ENCODE measurements around the gene RDH13.

DNA sequence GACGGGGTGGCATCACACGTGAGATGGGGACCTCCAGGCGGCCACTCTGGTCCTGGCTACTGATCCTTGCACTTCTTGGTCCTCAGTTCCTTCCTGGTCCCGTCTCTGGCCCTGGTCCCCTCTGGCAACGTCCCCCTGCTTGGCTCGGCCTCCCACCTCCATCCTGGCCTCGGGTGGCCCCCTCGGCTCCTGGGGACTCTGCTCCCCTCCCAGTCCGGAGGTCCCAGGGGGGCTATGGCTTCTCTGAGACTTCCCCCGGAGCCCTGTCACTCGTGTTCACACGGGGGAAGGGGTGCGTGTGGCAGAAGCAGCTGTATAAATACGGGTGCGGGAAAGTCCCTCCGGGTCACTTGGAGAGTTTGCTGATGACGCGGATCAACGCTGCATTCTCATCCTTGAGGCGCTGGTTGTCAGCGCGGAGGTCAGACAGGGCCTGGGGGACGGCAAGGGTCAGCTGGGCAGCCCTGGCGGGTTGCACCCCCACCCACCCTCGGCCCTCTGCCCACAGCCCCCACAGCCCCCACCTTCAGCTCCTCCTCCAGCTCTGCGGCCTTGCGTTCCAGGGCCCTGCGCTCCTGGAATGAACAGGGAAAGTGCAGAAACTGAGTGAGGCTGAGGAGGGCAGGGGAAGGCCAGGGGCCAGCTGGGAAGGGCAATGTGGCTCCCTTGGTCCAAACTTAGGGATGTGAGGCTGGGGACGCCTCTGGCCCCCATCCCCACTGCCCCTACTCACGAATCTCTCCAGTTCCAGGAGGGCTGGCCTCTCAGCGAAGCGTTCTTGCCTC, 28.4 kb upstream of the RDH13 start:
- TF ChIP-seq, protein P1, sequence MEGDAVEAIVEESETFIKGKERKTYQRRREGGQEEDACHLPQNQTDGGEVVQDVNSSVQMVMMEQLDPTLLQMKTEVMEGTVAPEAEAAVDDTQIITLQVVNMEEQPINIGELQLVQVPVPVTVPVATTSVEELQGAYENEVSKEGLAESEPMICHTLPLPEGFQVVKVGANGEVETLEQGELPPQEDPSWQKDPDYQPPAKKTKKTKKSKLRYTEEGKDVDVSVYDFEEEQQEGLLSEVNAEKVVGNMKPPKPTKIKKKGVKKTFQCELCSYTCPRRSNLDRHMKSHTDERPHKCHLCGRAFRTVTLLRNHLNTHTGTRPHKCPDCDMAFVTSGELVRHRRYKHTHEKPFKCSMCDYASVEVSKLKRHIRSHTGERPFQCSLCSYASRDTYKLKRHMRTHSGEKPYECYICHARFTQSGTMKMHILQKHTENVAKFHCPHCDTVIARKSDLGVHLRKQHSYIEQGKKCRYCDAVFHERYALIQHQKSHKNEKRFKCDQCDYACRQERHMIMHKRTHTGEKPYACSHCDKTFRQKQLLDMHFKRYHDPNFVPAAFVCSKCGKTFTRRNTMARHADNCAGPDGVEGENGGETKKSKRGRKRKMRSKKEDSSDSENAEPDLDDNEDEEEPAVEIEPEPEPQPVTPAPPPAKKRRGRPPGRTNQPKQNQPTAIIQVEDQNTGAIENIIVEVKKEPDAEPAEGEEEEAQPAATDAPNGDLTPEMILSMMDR (IDR thresholded peaks at IDR 0.05), result no peak
- no peak for TF ChIP-seq POLR2A (IDR thresholded peaks at IDR 0.05)

Data from adrenal gland (tissue), 5 donors.